ENCODE results near the gene COX19. TPM values are rescaled to one million over a fixed set of nuclear protein-coding genes. Genes with fewer than 3 reads are reported as not detected.
A peak's percentile ranks its signal among the peaks of the same experiment; 100 is the strongest.

Gene COX19
- total RNA-seq, 1 experiment from 2014 or later, result 18.8 TPM

DNA sequence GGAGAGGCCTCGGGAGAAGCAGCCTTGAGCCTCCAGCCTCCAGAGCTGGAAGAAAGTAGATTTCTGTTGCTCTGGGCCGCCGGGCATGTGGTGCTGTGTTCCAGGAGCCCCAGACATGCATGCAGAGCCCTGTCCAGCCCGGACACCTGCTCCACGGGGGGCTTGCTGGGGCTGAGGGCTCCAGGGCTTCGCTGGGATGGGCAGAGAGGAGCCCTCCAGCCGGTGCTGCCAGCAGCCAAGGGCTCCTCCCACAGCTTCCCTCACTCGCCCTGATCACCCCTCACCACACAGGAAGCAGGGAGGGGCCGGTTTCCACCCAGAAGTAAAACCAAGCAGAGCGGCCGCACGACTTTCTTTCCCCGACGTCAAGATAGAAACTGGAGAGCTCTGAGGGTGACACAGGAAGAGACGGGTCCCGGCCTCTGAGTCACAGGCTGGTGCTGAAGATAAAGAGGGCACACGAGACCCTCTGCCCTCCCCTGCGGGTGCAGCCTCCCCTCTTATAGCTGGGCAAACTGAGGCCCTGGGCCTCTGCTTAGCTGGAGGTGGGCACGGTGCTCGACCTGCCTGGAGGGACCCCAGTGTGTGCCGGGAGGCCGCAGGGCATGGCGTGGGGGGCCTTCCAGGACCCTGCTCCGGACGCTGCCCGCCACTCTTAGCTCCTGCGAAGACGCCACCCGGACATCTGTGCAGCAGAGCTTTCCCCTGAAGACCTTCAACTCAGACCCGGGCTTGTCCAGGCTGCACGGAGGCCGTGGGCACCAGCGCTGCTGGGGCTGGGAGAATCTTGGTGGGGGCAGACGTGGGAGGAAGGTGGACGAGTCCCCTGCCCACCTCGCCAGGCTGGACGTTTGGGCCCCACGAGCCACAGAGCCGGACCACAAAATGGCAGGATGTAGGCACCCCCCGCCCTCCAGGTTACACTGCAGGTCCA is 52.0 kb downstream of the COX19 start:
- H3K36me3 ChIP-seq (ENCODE audit: insufficient read depth, low read length, poor library complexity, severe bottlenecking), result no peaks in the 10 kb centered on the region
- no peak for TF ChIP-seq EZH2 (IDR thresholded peaks at IDR 0.05; ENCODE audit: borderline replicate concordance, low read depth, low read length, poor library complexity, severe bottlenecking)
- no peak for TF ChIP-seq CTCF (conservative IDR thresholded peaks at IDR 0.05; ENCODE audit: low read depth, low read length)
- intact Hi-C loops (cut with micrococcal nuclease; ENCODE audit: unreplicated experiment), result no loop called here
- ChIA-PET POLR2A (ENCODE audit: low non-redundant PET) (no interaction called here), CTCF (interaction anchor here (0.5 kb wide), 1 partner anchor 32 kb away, joined by 5 read pairs; no protein-coding TSS in a partner anchor)
- no peaks in the 10 kb centered on the region for H3K9me3 ChIP-seq (ENCODE audit: low read depth, low read length, poor library complexity, severe bottlenecking)
- no peak overlapping the region for H3K4me3 ChIP-seq (ENCODE audit: low read depth, low read length, poor library complexity, severe bottlenecking)
- peak; percentile 60 for DNase-seq (ENCODE audit: low spot score)
- H3K4me1 ChIP-seq (ENCODE audit: insufficient read depth, low read length, poor library complexity, severe bottlenecking), result peaks cover 8% of the 10 kb centered on the region
- H3K27ac ChIP-seq (ENCODE audit: low read depth, low read length, poor library complexity, severe bottlenecking), result peak overlapping the region; percentile 28
- no TSS peak for BruUV-seq (replicated peaks)
- no peaks in the 10 kb centered on the region for H3K27me3 ChIP-seq (replicated peaks; ENCODE audit: insufficient read depth, low read depth, low read length, poor library complexity)

DNA sequence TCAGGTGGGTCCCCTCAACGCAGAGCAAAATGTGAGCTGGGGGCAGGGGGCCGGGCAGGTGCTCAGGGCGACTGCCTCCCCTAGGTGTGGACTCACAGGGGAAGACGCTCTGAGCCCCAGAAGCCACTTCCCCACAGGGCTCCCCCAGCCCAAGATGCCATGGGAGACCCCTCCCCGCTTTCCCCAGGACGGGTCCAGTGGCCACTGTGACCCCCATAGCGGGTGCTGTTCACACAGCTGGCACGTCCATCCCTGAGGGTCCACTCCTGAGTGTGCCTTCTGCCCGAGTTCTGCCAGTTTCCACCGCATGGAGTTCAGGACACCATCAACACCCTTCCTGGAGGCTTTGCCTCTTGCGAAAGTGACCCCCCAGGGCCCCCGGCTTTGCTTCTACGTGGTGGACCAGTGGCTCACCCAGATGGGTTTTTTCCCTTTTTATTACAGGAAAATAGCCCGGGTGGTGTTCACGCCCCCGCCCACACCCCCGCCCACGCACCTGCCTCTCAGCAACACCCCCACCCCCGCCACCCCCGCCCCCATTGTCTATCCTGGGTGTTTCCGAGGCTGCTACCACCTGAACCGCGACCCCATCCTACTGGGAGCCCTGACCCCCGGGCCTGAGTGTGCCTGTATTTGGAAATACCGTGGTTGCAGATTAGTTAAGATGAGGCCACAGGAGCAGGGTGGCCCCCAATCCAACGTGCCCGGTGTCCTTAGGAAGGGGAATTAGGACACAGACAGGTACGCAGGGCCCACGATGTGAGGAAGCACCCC is 52.8 kb downstream of the COX19 start:
- Histone ChIP-seq H3K4me3 (ENCODE audit: low read depth, low read length, poor library complexity, severe bottlenecking) (no peak overlapping the region), H3K9me3 (ENCODE audit: low read depth, low read length, poor library complexity, severe bottlenecking) (no peaks in the 10 kb centered on the region), H3K27ac (ENCODE audit: low read depth, low read length, poor library complexity, severe bottlenecking) (peak overlapping the region; percentile 28), H3K27me3 (replicated peaks; ENCODE audit: insufficient read depth, low read depth, low read length, poor library complexity) (no peaks in the 10 kb centered on the region), H3K36me3 (ENCODE audit: insufficient read depth, low read length, poor library complexity, severe bottlenecking) (no peaks in the 10 kb centered on the region), H3K4me1 (ENCODE audit: insufficient read depth, low read length, poor library complexity, severe bottlenecking) (peaks cover 8% of the 10 kb centered on the region)
- no peak for TF ChIP-seq EZH2 (IDR thresholded peaks at IDR 0.05; ENCODE audit: borderline replicate concordance, low read depth, low read length, poor library complexity, severe bottlenecking)
- TF ChIP-seq CTCF (conservative IDR thresholded peaks at IDR 0.05; ENCODE audit: low read depth, low read length), result no peak
- ChIA-PET CTCF (no interaction called here), POLR2A (ENCODE audit: low non-redundant PET) (no interaction called here)
- intact Hi-C loops (cut with micrococcal nuclease; ENCODE audit: unreplicated experiment), result no loop called here
- DNase-seq (ENCODE audit: low spot score), result no peak
- no TSS peak for BruUV-seq (replicated peaks)

GRCh38 chr7:921581-922333 is 53.6 kb downstream of the COX19 start:
- Histone ChIP-seq H3K36me3 (ENCODE audit: insufficient read depth, low read length, poor library complexity, severe bottlenecking) (no peaks in the 10 kb centered on the region), H3K4me3 (ENCODE audit: low read depth, low read length, poor library complexity, severe bottlenecking) (no peak overlapping the region), H3K4me1 (ENCODE audit: insufficient read depth, low read length, poor library complexity, severe bottlenecking) (peaks cover 8% of the 10 kb centered on the region), H3K27ac (ENCODE audit: low read depth, low read length, poor library complexity, severe bottlenecking) (no peak overlapping the region), H3K9me3 (ENCODE audit: low read depth, low read length, poor library complexity, severe bottlenecking) (no peaks in the 10 kb centered on the region), H3K27me3 (replicated peaks; ENCODE audit: insufficient read depth, low read depth, low read length, poor library complexity) (no peaks in the 10 kb centered on the region)
- ChIA-PET CTCF (no interaction called here), POLR2A (ENCODE audit: low non-redundant PET) (no interaction called here)
- no peak for DNase-seq (ENCODE audit: low spot score)
- intact Hi-C loops (cut with micrococcal nuclease; ENCODE audit: unreplicated experiment), result no loop called here
- no peak for TF ChIP-seq EZH2 (IDR thresholded peaks at IDR 0.05; ENCODE audit: borderline replicate concordance, low read depth, low read length, poor library complexity, severe bottlenecking)
- no peak for TF ChIP-seq CTCF (conservative IDR thresholded peaks at IDR 0.05; ENCODE audit: low read depth, low read length)
- BruUV-seq (replicated peaks), result no TSS peak

All from A673 (cell line).